ENCODE results near the gene PP2D1.
"Not testable (repeated sequence)": the region's sequence is repeated elsewhere in the genome, so short reads cannot be mapped to it uniquely, and the experiment has no call there.

PP2D1 gene

DNA sequence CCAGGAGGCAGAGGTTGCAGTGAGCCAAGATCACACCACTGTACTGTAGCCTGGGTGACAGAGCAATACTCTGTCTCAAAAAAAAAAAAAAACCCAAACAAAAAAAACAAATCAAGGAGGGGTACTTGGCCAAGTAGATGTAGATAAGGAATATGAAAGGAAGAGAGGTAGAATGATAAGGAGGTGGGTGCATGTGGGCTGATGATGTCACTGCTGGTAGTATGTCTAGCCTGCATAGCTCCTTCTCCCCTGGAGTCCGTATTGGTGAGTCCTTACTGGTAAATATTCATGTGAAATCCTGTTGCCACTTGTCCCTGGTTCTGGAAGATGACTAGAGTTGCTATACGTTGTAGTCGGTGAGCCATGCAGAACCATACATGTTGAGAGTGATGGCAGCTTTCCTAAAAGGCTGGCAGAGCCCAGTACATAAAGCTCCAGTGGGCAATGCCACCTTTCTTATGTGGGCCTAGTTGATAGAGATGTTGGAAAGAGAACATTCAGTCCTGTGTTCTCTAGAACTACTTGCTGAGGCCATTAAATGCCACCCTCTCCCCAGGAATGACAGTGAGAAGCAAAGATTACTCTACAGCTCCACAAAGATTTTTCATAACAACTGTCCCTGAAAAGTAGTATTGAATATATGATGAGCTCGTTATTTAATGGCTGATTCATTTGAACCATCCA lies 39.2 kb upstream of the PP2D1 start:
- Histone ChIP-seq H3K27ac (ENCODE audit: low read depth, low read length) (no peak overlapping the region), H3K9ac (ENCODE audit: low read length in 5 of 5) (no peak overlapping the region), H3K27me3 (ENCODE audit: control insufficient read depth in 5 of 5, insufficient read depth in 4 of 5, low read length in 5 of 5) (no peaks in the 10 kb centered on the region), H3K4me3 (ENCODE audit: low read depth in 1 of 5, low read length in 5 of 5) (no peak overlapping the region), H3K36me3 (ENCODE audit: control insufficient read depth in 5 of 5, insufficient read depth in 5 of 5, low read length in 5 of 5) (no peaks in the 10 kb centered on the region), H3K9me3 (ENCODE audit: control insufficient read depth in 5 of 5, low read length in 5 of 5) (no peaks in the 10 kb centered on the region), H3K4me1 (ENCODE audit: control insufficient read depth in 5 of 5, insufficient read depth in 5 of 5, low read length in 5 of 5) (peaks cover 4 to 36% (median 21%) of the 10 kb centered on the region in 5 donors)

GRCh38 chr3:20047976-20048883 lies 36.2 kb upstream of the PP2D1 start:
- H3K27ac ChIP-seq (ENCODE audit: low read depth, low read length), result no peak overlapping the region
- no peaks in the 10 kb centered on the region for H3K27me3 ChIP-seq (ENCODE audit: control insufficient read depth in 5 of 5, insufficient read depth in 4 of 5, low read length in 5 of 5)
- H3K4me3 ChIP-seq (ENCODE audit: low read depth in 1 of 5, low read length in 5 of 5), result peak overlapping the region in 1 of 5 donors; percentile 21
- H3K4me1 ChIP-seq (ENCODE audit: control insufficient read depth in 5 of 5, insufficient read depth in 5 of 5, low read length in 5 of 5), result peaks cover 0 to 27% (median 23%) of the 10 kb centered on the region in 5 donors
- no peaks in the 10 kb centered on the region for H3K36me3 ChIP-seq (ENCODE audit: control insufficient read depth in 5 of 5, insufficient read depth in 5 of 5, low read length in 5 of 5)
- peak overlapping the region in 2 of 5 donors; percentile 13 to 48 for H3K9ac ChIP-seq (ENCODE audit: low read length in 5 of 5)
- H3K9me3 ChIP-seq (ENCODE audit: control insufficient read depth in 5 of 5, low read length in 5 of 5), result no peaks in the 10 kb centered on the region

DNA sequence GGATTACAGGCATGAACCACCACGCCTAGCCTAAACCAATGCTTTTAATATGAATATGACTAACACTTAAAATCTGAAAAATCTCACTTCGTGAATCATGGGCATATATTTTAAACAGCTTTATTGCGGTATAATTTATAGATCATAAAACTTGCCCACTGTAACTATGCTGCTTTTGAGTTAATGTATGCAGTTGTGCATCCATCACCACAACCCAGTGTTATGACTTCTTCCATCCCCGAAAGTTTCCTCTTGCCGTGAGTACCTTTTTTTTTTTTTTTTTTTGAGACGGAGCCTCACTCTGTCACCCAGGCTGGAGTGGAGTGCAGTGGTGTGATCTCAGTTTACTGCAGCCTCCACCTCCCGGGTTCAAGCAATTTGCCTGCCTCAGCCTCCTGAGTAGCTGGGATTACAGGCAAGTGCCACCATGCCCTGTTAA lies 35.3 kb upstream of the PP2D1 start:
- no peaks in the 10 kb centered on the region for H3K9me3 ChIP-seq (ENCODE audit: control insufficient read depth in 5 of 5, low read length in 5 of 5)
- H3K4me3 ChIP-seq (ENCODE audit: low read depth in 1 of 5, low read length in 5 of 5), result no peak overlapping the region
- no peak overlapping the region for H3K27ac ChIP-seq (ENCODE audit: low read depth, low read length)
- H3K27me3 ChIP-seq (ENCODE audit: control insufficient read depth in 5 of 5, insufficient read depth in 4 of 5, low read length in 5 of 5), result no peaks in the 10 kb centered on the region
- peaks cover 3 to 35% (median 31%) of the 10 kb centered on the region in 5 donors for H3K4me1 ChIP-seq (ENCODE audit: control insufficient read depth in 5 of 5, insufficient read depth in 5 of 5, low read length in 5 of 5)
- no peak overlapping the region for H3K9ac ChIP-seq (ENCODE audit: low read length in 5 of 5)
- H3K36me3 ChIP-seq (ENCODE audit: control insufficient read depth in 5 of 5, insufficient read depth in 5 of 5, low read length in 5 of 5), result no peaks in the 10 kb centered on the region

GRCh38 chr3:20046556-20046955 lies 34.5 kb upstream of the PP2D1 start:
- Histone ChIP-seq H3K4me1 (ENCODE audit: control insufficient read depth in 5 of 5, insufficient read depth in 5 of 5, low read length in 5 of 5) (peaks cover 5 to 43% (median 39%) of the 10 kb centered on the region in 5 donors), H3K9ac (ENCODE audit: low read length in 5 of 5) (no peak overlapping the region), H3K4me3 (ENCODE audit: low read depth in 1 of 5, low read length in 5 of 5) (no peak overlapping the region), H3K27me3 (ENCODE audit: control insufficient read depth in 5 of 5, insufficient read depth in 4 of 5, low read length in 5 of 5) (no peaks in the 10 kb centered on the region), H3K36me3 (ENCODE audit: control insufficient read depth in 5 of 5, insufficient read depth in 5 of 5, low read length in 5 of 5) (no peaks in the 10 kb centered on the region), H3K27ac (ENCODE audit: low read depth, low read length) (no peak overlapping the region), H3K9me3 (ENCODE audit: control insufficient read depth in 5 of 5, low read length in 5 of 5) (no peaks in the 10 kb centered on the region)

DNA sequence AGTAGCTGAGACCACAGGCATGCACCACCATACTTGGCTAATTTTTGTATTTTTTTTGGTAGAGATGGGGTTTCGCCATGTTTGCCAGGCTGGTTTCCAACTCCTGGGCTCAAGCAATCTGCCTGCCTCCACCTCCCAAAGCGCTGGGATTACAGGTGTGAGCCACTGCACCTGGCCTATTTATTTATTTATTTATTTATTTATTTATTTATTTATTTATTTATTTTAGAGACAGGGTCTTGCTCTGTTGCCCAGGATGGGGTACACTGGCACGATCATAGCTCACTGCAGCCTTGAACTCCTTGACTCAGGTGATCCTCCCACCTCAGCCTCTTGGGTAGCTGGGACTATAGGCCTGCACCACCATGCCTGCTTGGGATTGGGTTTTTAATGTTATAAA lies 33.1 kb upstream of the PP2D1 start:
- peaks cover 5 to 51% (median 43%) of the 10 kb centered on the region in 5 donors for H3K4me1 ChIP-seq (ENCODE audit: control insufficient read depth in 5 of 5, insufficient read depth in 5 of 5, low read length in 5 of 5)

DNA sequence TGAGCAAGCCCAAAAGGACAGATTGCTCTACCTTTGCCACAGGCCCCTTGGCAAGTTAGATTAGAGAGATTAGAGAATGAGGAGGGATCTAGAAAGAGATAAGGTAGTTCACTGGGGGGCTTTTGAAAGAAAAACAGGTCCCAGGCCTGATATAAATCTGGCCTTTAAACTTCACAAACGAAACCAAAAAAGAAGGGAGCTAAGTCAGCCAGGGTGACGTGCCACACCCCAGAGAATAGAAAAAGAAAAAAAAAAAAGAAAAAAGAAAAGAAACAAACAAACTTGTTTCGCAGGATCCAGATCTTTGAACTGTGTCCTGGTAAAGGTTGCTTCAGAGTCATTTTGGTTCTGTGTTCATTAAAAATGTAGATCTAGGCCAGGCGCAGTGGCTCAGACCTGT lies 31.8 kb upstream of the PP2D1 start:
- no peaks in the 10 kb centered on the region for H3K27me3 ChIP-seq (ENCODE audit: control insufficient read depth in 5 of 5, insufficient read depth in 4 of 5, low read length in 5 of 5)
- peak overlapping the region; percentile 87 for H3K27ac ChIP-seq (ENCODE audit: low read depth, low read length)
- peak overlapping the region in 4 of 5 donors; percentile 37 to 48 (median 40) for H3K4me3 ChIP-seq (ENCODE audit: low read depth in 1 of 5, low read length in 5 of 5)
- no peaks in the 10 kb centered on the region for H3K36me3 ChIP-seq (ENCODE audit: control insufficient read depth in 5 of 5, insufficient read depth in 5 of 5, low read length in 5 of 5)
- peaks cover 5 to 56% (median 47%) of the 10 kb centered on the region in 5 donors for H3K4me1 ChIP-seq (ENCODE audit: control insufficient read depth in 5 of 5, insufficient read depth in 5 of 5, low read length in 5 of 5)
- no peaks in the 10 kb centered on the region for H3K9me3 ChIP-seq (ENCODE audit: control insufficient read depth in 5 of 5, low read length in 5 of 5)
- H3K9ac ChIP-seq (ENCODE audit: low read length in 5 of 5), result peak overlapping the region; percentile 50 to 80 (median 68)

More for the DNA sequence above, 33.1 kb upstream of the PP2D1 start:
- H3K9ac ChIP-seq (ENCODE audit: low read length in 5 of 5); H3K9me3 ChIP-seq (ENCODE audit: control insufficient read depth in 5 of 5, low read length in 5 of 5); H3K36me3 ChIP-seq (ENCODE audit: control insufficient read depth in 5 of 5, insufficient read depth in 5 of 5, low read length in 5 of 5); H3K27me3 ChIP-seq (ENCODE audit: control insufficient read depth in 5 of 5, insufficient read depth in 4 of 5, low read length in 5 of 5); H3K27ac ChIP-seq (ENCODE audit: low read depth, low read length); H3K4me3 ChIP-seq (ENCODE audit: low read depth in 1 of 5, low read length in 5 of 5): not testable (repeated sequence)

- Histone ChIP-seq H3K27ac (ENCODE audit: low read depth, low read length) (peak overlapping the region; percentile 87), H3K36me3 (ENCODE audit: control insufficient read depth in 5 of 5, insufficient read depth in 5 of 5, low read length in 5 of 5) (no peaks in the 10 kb centered on the region), H3K27me3 (ENCODE audit: control insufficient read depth in 5 of 5, insufficient read depth in 4 of 5, low read length in 5 of 5) (no peaks in the 10 kb centered on the region), H3K9ac (ENCODE audit: low read length in 5 of 5) (peak overlapping the region in 4 of 5 donors; percentile 68 to 80 (median 68)), H3K9me3 (ENCODE audit: control insufficient read depth in 5 of 5, low read length in 5 of 5) (no peaks in the 10 kb centered on the region), H3K4me3 (ENCODE audit: low read depth in 1 of 5, low read length in 5 of 5) (peak overlapping the region in 4 of 5 donors; percentile 37 to 48 (median 40)), H3K4me1 (ENCODE audit: control insufficient read depth in 5 of 5, insufficient read depth in 5 of 5, low read length in 5 of 5) (peaks cover 5 to 56% (median 50%) of the 10 kb centered on the region in 5 donors)
Observed at GRCh38 chr3:20043396-20043795, 31.3 kb upstream of the PP2D1 start.

DNA sequence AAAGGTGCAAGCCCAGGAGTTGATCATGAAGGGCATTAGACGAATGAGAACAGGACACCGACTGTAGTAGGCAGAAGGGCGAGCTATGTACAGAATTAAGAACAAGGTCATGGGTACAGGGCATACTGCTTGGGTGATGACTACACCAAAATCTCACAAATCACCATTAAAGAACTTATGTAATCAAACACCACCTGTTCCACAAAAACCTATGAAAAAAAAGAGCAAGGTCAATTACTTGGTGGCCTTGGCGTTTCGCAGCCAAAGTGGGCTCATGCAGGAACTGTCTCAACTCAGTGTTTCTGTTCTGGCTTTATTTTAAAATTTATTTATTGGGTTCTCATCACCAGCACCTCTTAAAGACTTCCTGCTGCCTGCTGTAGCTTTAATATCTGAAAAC lies 30.3 kb upstream of the PP2D1 start:
- peaks cover 5 to 51% (median 45%) of the 10 kb centered on the region in 5 donors for H3K4me1 ChIP-seq (ENCODE audit: control insufficient read depth in 5 of 5, insufficient read depth in 5 of 5, low read length in 5 of 5)
- H3K9ac ChIP-seq (ENCODE audit: low read length in 5 of 5), result no peak overlapping the region

DNA sequence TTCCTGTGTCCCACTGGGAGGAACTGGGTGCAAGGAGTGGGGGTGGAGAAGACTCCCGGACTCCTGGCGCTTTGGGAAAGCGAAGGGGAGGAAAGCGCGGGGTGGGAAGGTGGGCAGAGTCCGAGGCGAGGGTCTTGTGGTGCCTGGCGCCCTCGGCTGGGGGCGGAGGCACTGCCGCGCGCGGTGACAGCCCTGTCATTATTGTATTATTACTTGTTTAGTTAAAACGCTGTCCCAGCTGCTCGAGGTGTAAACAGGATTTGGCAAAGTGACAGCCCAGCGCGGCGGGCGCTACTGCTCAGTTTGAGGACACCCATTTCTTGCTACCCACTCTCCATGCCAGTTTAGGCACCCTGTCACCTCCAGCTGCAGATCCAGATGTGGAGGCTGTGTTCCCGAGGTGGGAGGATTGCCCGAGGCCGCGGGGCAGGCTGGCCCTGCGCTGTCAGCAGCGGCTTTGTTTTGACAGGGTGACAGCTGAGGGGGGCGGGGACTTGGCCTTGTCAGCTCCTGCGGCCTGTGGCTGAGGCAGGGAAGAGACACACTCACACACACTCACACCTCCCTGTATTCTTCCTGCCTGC lies 29.2 kb upstream of the PP2D1 start:
- H3K9ac ChIP-seq (ENCODE audit: low read length in 5 of 5), result peak overlapping the region; percentile 65 to 89 (median 83)
- peak overlapping the region; percentile 81 to 94 (median 88) for H3K4me3 ChIP-seq (ENCODE audit: low read depth in 1 of 5, low read length in 5 of 5)
- peaks cover 5 to 46% (median 45%) of the 10 kb centered on the region in 5 donors for H3K4me1 ChIP-seq (ENCODE audit: control insufficient read depth in 5 of 5, insufficient read depth in 5 of 5, low read length in 5 of 5)
- no peaks in the 10 kb centered on the region for H3K9me3 ChIP-seq (ENCODE audit: control insufficient read depth in 5 of 5, low read length in 5 of 5)
- H3K36me3 ChIP-seq (ENCODE audit: control insufficient read depth in 5 of 5, insufficient read depth in 5 of 5, low read length in 5 of 5), result no peaks in the 10 kb centered on the region
- H3K27ac ChIP-seq (ENCODE audit: low read depth, low read length), result peak overlapping the region; percentile 87
- no peaks in the 10 kb centered on the region for H3K27me3 ChIP-seq (ENCODE audit: control insufficient read depth in 5 of 5, insufficient read depth in 4 of 5, low read length in 5 of 5)

More for the DNA sequence above, 30.3 kb upstream of the PP2D1 start:
- H3K36me3 ChIP-seq (ENCODE audit: control insufficient read depth in 5 of 5, insufficient read depth in 5 of 5, low read length in 5 of 5), result no peaks in the 10 kb centered on the region
- H3K27ac ChIP-seq (ENCODE audit: low read depth, low read length), result peak overlapping the region; percentile 87
- H3K9me3 ChIP-seq (ENCODE audit: control insufficient read depth in 5 of 5, low read length in 5 of 5), result no peaks in the 10 kb centered on the region
- no peaks in the 10 kb centered on the region for H3K27me3 ChIP-seq (ENCODE audit: control insufficient read depth in 5 of 5, insufficient read depth in 4 of 5, low read length in 5 of 5)
- H3K4me3 ChIP-seq (ENCODE audit: low read depth in 1 of 5, low read length in 5 of 5), result no peak overlapping the region
